HepG2 (cell line): ENCODE measurements around the gene ARMH4. TPM values are rescaled to one million over a fixed set of nuclear protein-coding genes. Genes with fewer than 3 reads are reported as not detected.

Source experiments
- ATAC-seq: fragments of 200-7000 bp; cut with Tn5 transposase; 3 replicates; pipeline ENCODE4 v1.9.1; 2020; ENCODE audit warnings: mild to moderate bottlenecking, moderate library complexity
- BruUV-seq: library from RNA; stranded (reverse); fragments of 400-500 nt; replicated peaks from 2 replicates; lab custom pipeline; 2021; lab: Mats Ljungman, UMichigan
- CTCF ChIA-PET: fragments of 300-600 bp; formaldehyde crosslinking; extraction: SDS; loops from one replicate; lab custom pipeline; 2021; ENCODE audit warnings: low total read pairs, inconsistent platforms, low intra/inter-chr PET ratio; lab: Yijun Ruan, JAX
- POLR2A ChIA-PET: fragments of 350-600 bp; sonication (Branson Sonifier 250); formaldehyde crosslinking; loops from one replicate; lab custom pipeline; 2020; ENCODE audit warnings: antibody characterized with exemption, inconsistent platforms; lab: Yijun Ruan, JAX
- DNase-seq: peaks from one replicate; pipeline ENCODE4 v3.0.0-alpha.2; 2015; ENCODE audit warnings: low spot score
- FAIRE-seq: peaks from 3 replicates; lab custom pipeline; 2011; peaks lifted over from hg19 to GRCh38; lab: Jason Lieb, UNC
- H2AFZ ChIP-seq: one replicate; pipeline ENCODE4 v1.6.1; 2011; ENCODE audit warnings: low read length, inconsistent platforms
- H3K27ac ChIP-seq: fragments of 300-600 bp; 3 replicates; pipeline ENCODE4 v1.8.0; 2011; ENCODE audit warnings: mixed run types, mild to moderate bottlenecking, mixed read lengths, low read length, inconsistent platforms; ENCODE audit not compliant: insufficient read depth; ENCODE audit errors: extremely low read length
- H3K27me3 ChIP-seq, 2 experiments: fragments of 200-600 bp in 1 of 2; 2 replicates in 1 of 2; 3 replicates in 1 of 2; pipeline versions ENCODE4 v1.6.0 to v1.8.0; 2011; ENCODE audit warnings: low read length in 2 of 2, mild to moderate bottlenecking in 2 of 2, moderate library complexity in 2 of 2, inconsistent platforms in 1 of 2; ENCODE audit not compliant: insufficient read depth in 2 of 2, control insufficient read depth in 1 of 2
- H3K36me3 ChIP-seq, 2 experiments: fragments of 200-600 bp in 1 of 2; replicated peaks in 1 of 2; 2 replicates in 1 of 2; 3 replicates in 1 of 2; pipeline versions ENCODE4 v1.5.1 to v1.8.0; 2011; ENCODE audit warnings: low read length in 2 of 2, inconsistent platforms in 1 of 2; ENCODE audit not compliant: insufficient read depth in 2 of 2, control insufficient read depth in 1 of 2
- H3K4me1 ChIP-seq: 2 replicates; pipeline ENCODE4 v1.5.1; 2012; ENCODE audit warnings: low read length, inconsistent platforms; ENCODE audit not compliant: insufficient read depth
- H3K4me2 ChIP-seq: 2 replicates; pipeline ENCODE4 v1.6.0; 2011; ENCODE audit warnings: low read depth, low read length, inconsistent platforms
- H3K4me3 ChIP-seq, 3 experiments: fragments of 200-600 bp in 1 of 3; sonication (generic), shearing (Covaris generic) in 1 of 3; replicated peaks in 1 of 3; 2 replicates each; pipeline ENCODE4 v1.5.1; 2011 to 2016; ENCODE audit warnings: low read length in 3 of 3, inconsistent platforms in 2 of 3, low read depth in 2 of 3, mild to moderate bottlenecking in 2 of 3, control low read depth in 1 of 3, mixed read lengths in 1 of 3; ENCODE audit not compliant: insufficient read depth in 1 of 3
- H3K79me2 ChIP-seq: one replicate; pipeline ENCODE4 v1.6.1; 2011; ENCODE audit warnings: low read length, inconsistent platforms; ENCODE audit not compliant: insufficient read depth
- H3K9ac ChIP-seq: 2 replicates; pipeline ENCODE4 v1.6.0; 2011; ENCODE audit warnings: mild to moderate bottlenecking, low read depth, low read length, inconsistent platforms; ENCODE audit not compliant: insufficient read depth
- H3K9me3 ChIP-seq: 2 replicates; pipeline ENCODE4 v1.5.1; 2012; ENCODE audit warnings: mild to moderate bottlenecking, low read length
- H4K20me1 ChIP-seq: 2 replicates; pipeline ENCODE4 v1.6.0; 2011; ENCODE audit warnings: inconsistent platforms, mild to moderate bottlenecking, low read length, moderate library complexity; ENCODE audit not compliant: insufficient read depth
- CHD4 ChIP-seq: fragments of 200-600 bp; sonication (generic); IDR thresholded peaks from 2 replicates; pipeline ENCODE4 v1.7.0; 2017; ENCODE audit warnings: mild to moderate bottlenecking, low read length, borderline replicate concordance
- E2F1 ChIP-seq: sonication (generic); formaldehyde crosslinking; IDR thresholded peaks from 2 replicates; pipeline ENCODE4 v1.5.0; 2020; ENCODE audit warnings: missing genetic modification reagents
- HIVEP1 ChIP-seq: sonication (generic); formaldehyde crosslinking; IDR thresholded peaks from 2 replicates; pipeline ENCODE4 v1.4.0; 2020; ENCODE audit warnings: mild to moderate bottlenecking, missing genetic modification reagents
- NKX3-1 ChIP-seq: sonication (generic); formaldehyde crosslinking; IDR thresholded peaks from 2 replicates; pipeline ENCODE4 v1.5.0; 2020; ENCODE audit warnings: missing genetic modification reagents
- SMARCE1 ChIP-seq: fragments of 450-650 bp; IDR thresholded peaks from 2 replicates; pipeline ENCODE4 v1.6.1; 2017; ENCODE audit warnings: borderline replicate concordance
- ZNF282 ChIP-seq: fragments of 450-650 bp; IDR thresholded peaks from 2 replicates; pipeline ENCODE4 v1.6.1; 2018; ENCODE audit not compliant: partially characterized antibody
- ZNF776 ChIP-seq: sonication (generic); formaldehyde crosslinking; IDR thresholded peaks from 2 replicates; pipeline ENCODE4 v1.4.0; 2020; ENCODE audit warnings: mild to moderate bottlenecking, missing genetic modification reagents
- ZNF841 ChIP-seq: sonication (generic); formaldehyde crosslinking; IDR thresholded peaks from 2 replicates; pipeline ENCODE4 v1.8.1; 2023; ENCODE audit warnings: missing genetic modification reagents, borderline replicate concordance
- WGBS: methylation state at CpG from one replicate; pipeline ENCODE4 v1.1.6; 2017; ENCODE audit warnings: low lambda C conversion rate; 5-methylcytosine and 5-hydroxymethylcytosine counted together
- in situ Hi-C: cut with HindIII; loops from 2 replicates; pipeline ENCODE4 v1.10.0; 2017; ENCODE audit warnings: low pct_unique_long_range_greater_than_20kb; ENCODE audit not compliant: extremely low pct_ligation_motif_present
- intact Hi-C: fragments of 100-400 bp; cut with micrococcal nuclease; formaldehyde crosslinking; loops from one replicate; pipeline ENCODE4 v1.10.0; 2022; ENCODE audit not compliant: unreplicated experiment
- polyA plus RNA-seq, 8 experiments: library from polyadenylated mRNA; depleted of rRNA in 3 of 8; stranded (reverse) in 7 of 8; unstranded in 1 of 8; fragments of >200 nt; fragmentation: Illumina TruSeq in 4 of 8; extraction: Trizol in 4 of 8; gene quantifications; 2 replicates each; pipeline versions ENCODE4 v1.2.1 to v1.2.3, GENCODE V29; 2011 to 2016; ENCODE audit warnings: low read depth in 4 of 8, missing spikeins in 1 of 8, mixed read lengths in 1 of 8; ENCODE audit not compliant: insufficient read depth in 1 of 8
- total RNA-seq, 5 experiments: library from RNA; depleted of rRNA; stranded (reverse); fragments of >200 nt; fragmentation: Illumina TruSeq; extraction: Trizol; gene quantifications; 2 replicates each; pipeline ENCODE4 v1.2.3, GENCODE V29; 2016; ENCODE audit warnings: low read depth in 1 of 5

The ARMH4 gene
- total and polyA plus RNA-seq, 2 of the 13 experiments (the other 11 are each of a cell fraction or from before 2014, with no cell fraction given): 0.02 to 0.18 TPM

- no peak for FAIRE-seq
- TF ChIP-seq NKX3-1 (no peak), ZNF776 (CRISPR knock-in tag) (no peak), ZNF841 (no peak), ZNF282 (no peak), CHD4 (no peak), E2F1 (CRISPR knock-in tag) (no peak), HIVEP1 (CRISPR knock-in tag) (no peak), SMARCE1 (no peak)
- TF ChIP-seq, all 625 proteins: peak for 0
- H3K36me3 ChIP-seq: no peaks in the 10 kb centered on the region
- no peak for DNase-seq
- H2AFZ ChIP-seq: no peak overlapping the region
- ChIA-PET CTCF (interaction anchor here (1.1 to 2.2 kb wide), 2 partner anchors 381 to 586 kb away, joined by 4 to 13 read pairs; no protein-coding TSS in a partner anchor), POLR2A (no interaction called here)
- H3K4me2 ChIP-seq: no peak overlapping the region
- no peaks in the 10 kb centered on the region for H3K79me2 ChIP-seq
- in situ Hi-C loops: loop anchor here (5.0 kb wide), 1 partner anchor 381 kb away; no protein-coding TSS in a partner anchor
- ATAC-seq: no peak
- WGBS: 0% methylated on average over 3 of the region's 3 CpGs
- H3K27ac ChIP-seq: no peak overlapping the region
- H3K4me1 ChIP-seq: no peaks in the 10 kb centered on the region
- no TSS peak for BruUV-seq
- intact Hi-C loops: loop anchor here (5.0 kb wide), 1 partner anchor 546 kb away; no protein-coding TSS in a partner anchor
- H4K20me1 ChIP-seq: no peaks in the 10 kb centered on the region
- no peaks in the 10 kb centered on the region; a peak in 1 of 5 replicates for H3K27me3 ChIP-seq
- no peaks in the 10 kb centered on the region for H3K9me3 ChIP-seq
- H3K4me3 ChIP-seq: no peak overlapping the region
- H3K9ac ChIP-seq: no peak overlapping the region
Observed at GRCh38 chr14:58073516-58073915, 78.5 kb downstream of the ARMH4 start.
